ENCODE measurements around the gene IGSF9.

Gene IGSF9

DNA sequence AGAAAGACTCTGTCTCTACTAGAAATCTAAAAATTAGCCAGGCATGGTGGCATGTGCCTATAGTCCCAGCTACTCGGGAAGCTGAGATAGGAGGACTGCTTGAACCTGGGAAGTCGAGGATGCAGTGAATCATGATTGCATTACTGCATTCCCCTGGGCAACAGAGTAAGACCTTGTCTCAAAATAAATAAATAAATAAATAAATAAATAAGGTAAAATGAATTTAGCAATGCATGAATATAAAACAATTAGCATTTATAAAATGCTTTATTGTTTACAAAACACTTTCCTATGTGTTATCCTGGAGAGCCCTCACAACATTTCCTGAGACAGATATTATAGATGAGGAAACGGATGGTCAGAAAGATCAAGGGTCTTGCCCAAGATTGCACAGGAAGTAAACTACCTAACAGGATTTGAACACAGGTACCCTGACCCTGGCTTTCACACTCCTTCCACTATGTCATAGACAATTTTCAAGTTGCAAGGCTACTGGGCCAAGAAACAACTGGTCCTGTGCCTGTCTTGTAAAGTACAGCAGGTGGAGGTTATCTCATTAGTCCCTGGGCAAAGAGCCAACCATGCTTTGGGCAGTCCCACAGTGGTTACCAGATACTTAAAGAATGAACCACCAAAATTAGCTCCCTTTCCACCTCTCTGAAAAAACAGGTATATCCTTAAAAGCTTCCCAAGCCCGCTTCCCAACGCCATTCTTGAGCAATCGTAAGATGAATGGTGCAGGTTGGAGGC, 67.5 kb downstream of the IGSF9 start:
- DNase-seq (ENCODE audit: low read depth, low spot score) = no peak
- TF ChIP-seq, protein P1, sequence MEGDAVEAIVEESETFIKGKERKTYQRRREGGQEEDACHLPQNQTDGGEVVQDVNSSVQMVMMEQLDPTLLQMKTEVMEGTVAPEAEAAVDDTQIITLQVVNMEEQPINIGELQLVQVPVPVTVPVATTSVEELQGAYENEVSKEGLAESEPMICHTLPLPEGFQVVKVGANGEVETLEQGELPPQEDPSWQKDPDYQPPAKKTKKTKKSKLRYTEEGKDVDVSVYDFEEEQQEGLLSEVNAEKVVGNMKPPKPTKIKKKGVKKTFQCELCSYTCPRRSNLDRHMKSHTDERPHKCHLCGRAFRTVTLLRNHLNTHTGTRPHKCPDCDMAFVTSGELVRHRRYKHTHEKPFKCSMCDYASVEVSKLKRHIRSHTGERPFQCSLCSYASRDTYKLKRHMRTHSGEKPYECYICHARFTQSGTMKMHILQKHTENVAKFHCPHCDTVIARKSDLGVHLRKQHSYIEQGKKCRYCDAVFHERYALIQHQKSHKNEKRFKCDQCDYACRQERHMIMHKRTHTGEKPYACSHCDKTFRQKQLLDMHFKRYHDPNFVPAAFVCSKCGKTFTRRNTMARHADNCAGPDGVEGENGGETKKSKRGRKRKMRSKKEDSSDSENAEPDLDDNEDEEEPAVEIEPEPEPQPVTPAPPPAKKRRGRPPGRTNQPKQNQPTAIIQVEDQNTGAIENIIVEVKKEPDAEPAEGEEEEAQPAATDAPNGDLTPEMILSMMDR (IDR thresholded peaks at IDR 0.05; ENCODE audit: low read depth, low read length) = no peak
- in situ Hi-C loops (cut with HindIII; ENCODE audit: low sequenced_read_pairs) = loop anchor here (25.0 kb wide), 1 partner anchor 91 kb away; the partner anchor contains the start of gene DUSP23
- H3K4me3 ChIP-seq (ENCODE audit: low read depth, low read length) = no peak overlapping the region
